GM12878 (cell line): ENCODE measurements around the gene YBX2.

ENCODE experiments used
- CTCF ChIP-seq, 3 experiments: IDR thresholded peaks in 2 of 3; conservative IDR thresholded peaks in 1 of 3; 2 replicates each; pipeline ENCODE4 v1.5.1; 2011; ENCODE audit warnings: low read depth in 3 of 3, low read length in 3 of 3, mild to moderate bottlenecking in 3 of 3, control low read depth in 2 of 3, moderate library complexity in 2 of 3, inconsistent platforms in 1 of 3, mixed read lengths in 1 of 3; ENCODE audit not compliant: control insufficient read depth in 2 of 3, insufficient read depth in 1 of 3; ENCODE audit errors: extremely low read depth in 1 of 3
- CUX1 ChIP-seq: IDR thresholded peaks from 2 replicates; pipeline ENCODE4 v1.6.1; 2012; ENCODE audit warnings: improper control_type of control experiment, low read depth, low read length; ENCODE audit not compliant: insufficient replicate concordance
- LARP7 ChIP-seq: fragments of 450-650 bp; IDR thresholded peaks from 2 replicates; pipeline ENCODE4 v1.6.1; 2017; ENCODE audit warnings: mild to moderate bottlenecking
- MYB ChIP-seq: fragments of 150-350 bp; IDR thresholded peaks from 2 replicates; pipeline ENCODE4 v1.6.1; 2014; ENCODE audit warnings: mild to moderate bottlenecking, low read depth, low read length, borderline replicate concordance
- POLR2A ChIP-seq: IDR thresholded peaks from 2 replicates; pipeline ENCODE4 v1.6.1; 2011; ENCODE audit warnings: low read depth, mild to moderate bottlenecking, low read length
- POU2F2 ChIP-seq: IDR thresholded peaks from 3 replicates; pipeline ENCODE4 v1.6.1; 2011; ENCODE audit warnings: low read depth, mild to moderate bottlenecking, low read length, borderline replicate concordance
- RFX5 ChIP-seq: IDR thresholded peaks from 2 replicates; pipeline ENCODE4 v1.6.1; 2011; ENCODE audit warnings: low read depth, low read length, improper control_type of control experiment
- SIN3A ChIP-seq: IDR thresholded peaks from 2 replicates; pipeline ENCODE4 v1.6.1; 2012; ENCODE audit warnings: low read depth, low read length, improper control_type of control experiment
- TAF1 ChIP-seq: IDR thresholded peaks from 2 replicates; pipeline ENCODE4 v1.6.1; 2011; ENCODE audit warnings: mild to moderate bottlenecking, low read depth, low read length, borderline replicate concordance
- TARDBP ChIP-seq: IDR thresholded peaks from 2 replicates; pipeline ENCODE4 v1.6.1; 2016; ENCODE audit warnings: borderline replicate concordance
- TCF7 ChIP-seq: IDR thresholded peaks from 2 replicates; pipeline ENCODE4 v1.6.1; 2014; ENCODE audit warnings: antibody characterized with exemption, borderline replicate concordance
- YY1 ChIP-seq: IDR thresholded peaks from 2 replicates; pipeline ENCODE4 v1.6.1; 2011; ENCODE audit warnings: low read depth, mild to moderate bottlenecking, low read length

- no peak for TF ChIP-seq CTCF (IDR thresholded peaks at IDR 0.05 in 2 of 3, conservative IDR thresholded peaks at IDR 0.05 in 1 of 3; ENCODE audit: control insufficient read depth in 2 of 3, extremely low read depth in 1 of 3, insufficient read depth in 1 of 3, low read depth in 3 of 3, low read length in 3 of 3)
- TF ChIP-seq YY1: no peak
- TF ChIP-seq SIN3A: no peak
- no peak for TF ChIP-seq CUX1
- TF ChIP-seq TARDBP: no peak
- TF ChIP-seq MYB: no peak
- no peak for TF ChIP-seq RFX5
- TF ChIP-seq POU2F2: no peak
- no peak for TF ChIP-seq LARP7
- TF ChIP-seq TCF7: no peak
- TF ChIP-seq POLR2A: no peak
- TF ChIP-seq TAF1: no peak
Observed at GRCh38 chr17:7266784-7267183, 27.7 kb downstream of the YBX2 start.
